Hepatocyte (in vitro differentiated cells): Measurements from ENCODE around the gene SFMBT2.

Experiments used
- CTCF ChIP-seq: fragments of 200-600 bp; sonication (generic); IDR thresholded peaks from 2 replicates; pipeline ENCODE4 v1.5.1; 2016; ENCODE audit warnings: antibody characterized with exemption, mild to moderate bottlenecking; ENCODE audit not compliant: poor library complexity
- EZH2 ChIP-seq: fragments of 200-600 bp; sonication (generic); IDR thresholded peaks from 2 replicates; pipeline ENCODE4 v1.6.1; 2016; ENCODE audit warnings: antibody characterized with exemption, mild to moderate bottlenecking, borderline replicate concordance
- EZH2phosphoT487 ChIP-seq: fragments of 200-600 bp; sonication (generic); IDR thresholded peaks from one replicate; pipeline ENCODE4 v1.6.1; 2018; ENCODE audit warnings: antibody characterized with exemption, mild to moderate bottlenecking, low read depth, moderate library complexity; ENCODE audit not compliant: unreplicated experiment, severe bottlenecking

- TF ChIP-seq CTCF (no peak), EZH2 (no peak), EZH2phosphoT487 (no peak)
Observed at GRCh38 chr10:7275761-7276440, 134.9 kb downstream of the SFMBT2 start.
